ENCODE results near the gene FADS3.

Gene FADS3

DNA sequence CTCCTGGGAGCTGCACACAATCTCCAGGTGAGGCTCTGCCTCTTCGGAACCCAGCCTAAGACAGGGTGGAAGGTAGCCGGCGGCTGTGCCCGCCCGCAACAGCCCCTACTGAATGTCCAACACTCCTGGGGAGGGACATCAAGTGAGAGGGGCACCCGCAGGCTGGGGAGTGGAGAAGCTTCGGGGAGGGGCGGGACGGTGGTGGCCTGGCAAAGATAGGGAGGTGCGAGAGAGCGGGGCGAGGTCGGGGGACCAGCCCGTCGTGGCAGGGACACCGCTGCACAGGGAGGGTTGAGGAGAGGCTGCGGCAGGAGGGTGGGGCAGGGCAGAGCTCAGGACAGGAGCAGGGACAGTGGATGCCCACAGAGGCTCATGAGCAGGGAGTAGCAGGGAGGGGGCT is 8.9 kb upstream of the FADS3 start:
- no peaks in the 10 kb centered on the region for H3K9me3 ChIP-seq (ENCODE audit: low read length)
- peaks cover 5% of the 10 kb centered on the region for H3K4me1 ChIP-seq (ENCODE audit: insufficient read depth, low read length)
- no peak overlapping the region for H3K4me3 ChIP-seq (ENCODE audit: low read length)
- no peak overlapping the region for H2AFZ ChIP-seq (ENCODE audit: low read depth, low read length)
- H3K36me3 ChIP-seq (ENCODE audit: insufficient read depth, low read length), result no peaks in the 10 kb centered on the region
- peaks cover 7% of the 10 kb centered on the region for H3K27me3 ChIP-seq (ENCODE audit: insufficient read depth, low read length)

DNA sequence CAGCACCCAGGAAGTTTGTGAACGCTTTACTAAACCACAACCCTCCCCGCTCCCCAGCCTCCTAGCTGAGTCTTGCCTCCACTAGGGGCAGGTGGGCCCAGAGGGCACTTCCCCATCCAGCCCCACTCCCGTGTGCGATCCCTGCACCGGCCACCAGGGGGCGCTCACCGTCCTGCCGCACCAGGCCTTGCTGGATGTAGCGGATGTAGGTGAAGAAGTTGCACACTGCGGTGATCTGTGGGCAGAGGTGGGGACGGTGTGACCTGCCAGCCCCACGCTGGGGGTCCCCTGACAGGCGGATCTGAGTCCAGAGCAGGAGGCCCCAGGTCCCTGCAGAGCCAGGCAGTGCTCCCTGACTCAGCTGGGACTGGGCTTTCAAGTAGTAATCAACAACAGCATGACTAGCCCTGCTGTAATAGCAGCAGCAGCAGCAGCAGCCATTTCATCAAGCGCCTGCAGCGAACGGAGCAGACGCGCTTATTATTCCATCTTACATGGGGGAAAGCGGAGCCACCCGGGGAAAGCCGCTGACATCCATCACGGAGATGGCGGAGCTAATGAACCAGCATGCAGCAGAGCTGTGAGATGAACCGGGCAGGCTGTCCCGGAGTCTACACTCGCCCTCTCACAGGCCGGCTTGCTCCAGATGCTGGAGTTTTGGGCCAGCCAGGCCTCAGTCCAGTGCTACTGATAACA is 7.9 kb upstream of the FADS3 start:
- H3K36me3 ChIP-seq (ENCODE audit: insufficient read depth, low read length), result no peaks in the 10 kb centered on the region
- no peak overlapping the region for H2AFZ ChIP-seq (ENCODE audit: low read depth, low read length)
- H3K27me3 ChIP-seq (ENCODE audit: insufficient read depth, low read length), result peaks cover 7% of the 10 kb centered on the region
- H3K4me1 ChIP-seq (ENCODE audit: insufficient read depth, low read length), result peaks cover under 1% of the 10 kb centered on the region
- no peaks in the 10 kb centered on the region for H3K9me3 ChIP-seq (ENCODE audit: low read length)
- no peak overlapping the region for H3K4me3 ChIP-seq (ENCODE audit: low read length)

DNA sequence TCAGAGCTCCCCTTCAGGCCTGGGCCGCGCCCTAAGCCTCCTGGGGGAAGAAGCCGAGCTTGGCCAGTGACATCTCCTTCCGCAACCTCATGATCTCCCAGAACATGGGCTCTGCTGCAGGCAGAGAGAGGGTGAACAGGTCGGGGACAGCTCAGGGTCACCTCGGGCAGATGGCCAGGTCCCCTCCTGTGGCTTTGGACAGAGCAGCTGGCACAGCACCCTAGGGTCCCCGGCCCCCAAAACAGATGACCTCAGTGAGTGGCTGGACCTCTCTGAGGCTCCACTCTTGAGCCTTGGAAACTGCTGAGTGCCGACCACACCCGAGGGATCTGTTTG is 6.9 kb upstream of the FADS3 start:
- Histone ChIP-seq H2AFZ (ENCODE audit: low read depth, low read length) (no peak overlapping the region), H3K27me3 (ENCODE audit: insufficient read depth, low read length) (peaks cover 7% of the 10 kb centered on the region), H3K36me3 (ENCODE audit: insufficient read depth, low read length) (no peaks in the 10 kb centered on the region), H3K9me3 (ENCODE audit: low read length) (no peaks in the 10 kb centered on the region), H3K4me1 (ENCODE audit: insufficient read depth, low read length) (no peaks in the 10 kb centered on the region), H3K4me3 (ENCODE audit: low read length) (no peak overlapping the region)

DNA sequence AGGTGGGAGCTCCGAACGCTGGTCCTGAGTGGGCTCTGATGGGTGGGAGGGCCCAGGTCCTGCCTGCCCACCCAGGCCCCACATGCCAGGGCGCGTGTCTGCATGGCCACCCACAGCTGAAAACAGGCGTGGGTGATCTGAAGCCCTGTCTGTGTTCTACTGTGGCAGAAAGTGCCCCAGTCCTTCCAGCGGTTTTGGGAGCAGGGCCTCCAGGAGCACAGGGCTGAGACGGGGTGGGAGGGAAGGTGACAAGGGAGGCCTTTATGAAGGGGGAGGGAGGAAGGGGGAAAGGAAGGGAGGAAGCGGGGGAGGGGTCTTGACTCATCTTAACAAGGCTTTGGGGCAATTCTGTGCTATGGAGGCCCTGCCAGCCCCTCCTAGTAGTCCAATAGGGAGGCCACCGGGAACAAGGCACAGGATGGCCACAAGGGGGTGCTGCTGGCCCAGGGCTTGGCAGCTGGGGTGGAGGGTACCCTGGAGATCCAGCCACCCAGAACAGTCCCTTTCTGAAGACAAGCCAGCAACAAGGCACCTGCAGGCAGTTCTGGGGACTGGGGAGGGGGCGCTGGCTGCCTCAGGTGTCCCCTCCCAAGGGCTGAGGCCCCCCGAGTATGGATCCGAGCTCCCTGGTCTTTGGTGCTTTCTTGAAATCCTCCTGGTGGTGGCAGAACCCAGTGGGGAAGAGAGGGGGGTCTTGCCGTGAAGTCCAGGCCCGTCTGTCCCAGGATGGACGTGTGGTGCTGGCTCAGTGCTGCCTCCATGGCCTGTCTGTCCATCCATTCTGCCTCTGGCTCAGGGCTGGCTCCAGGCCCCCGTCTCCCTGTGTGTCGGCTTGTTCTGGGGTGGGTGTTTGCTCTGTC is 6.3 kb upstream of the FADS3 start:
- H2AFZ ChIP-seq (ENCODE audit: low read depth, low read length), result no peak overlapping the region
- H3K4me3 ChIP-seq (ENCODE audit: low read length), result no peak overlapping the region
- H3K36me3 ChIP-seq (ENCODE audit: insufficient read depth, low read length), result no peaks in the 10 kb centered on the region
- H3K4me1 ChIP-seq (ENCODE audit: insufficient read depth, low read length), result no peaks in the 10 kb centered on the region
- H3K9me3 ChIP-seq (ENCODE audit: low read length), result no peaks in the 10 kb centered on the region
- H3K27me3 ChIP-seq (ENCODE audit: insufficient read depth, low read length), result peaks cover 10% of the 10 kb centered on the region

GRCh38 chr11:61896665-61897386 is 5.5 kb upstream of the FADS3 start:
- Histone ChIP-seq H3K27me3 (ENCODE audit: insufficient read depth, low read length) (peaks cover 13% of the 10 kb centered on the region), H3K4me3 (ENCODE audit: low read length) (no peak overlapping the region), H2AFZ (ENCODE audit: low read depth, low read length) (no peak overlapping the region), H3K4me1 (ENCODE audit: insufficient read depth, low read length) (no peaks in the 10 kb centered on the region), H3K36me3 (ENCODE audit: insufficient read depth, low read length) (no peaks in the 10 kb centered on the region), H3K9me3 (ENCODE audit: low read length) (no peaks in the 10 kb centered on the region)

- Histone ChIP-seq H3K9me3 (ENCODE audit: low read length) (no peaks in the 10 kb centered on the region), H3K27me3 (ENCODE audit: insufficient read depth, low read length) (peaks cover 17% of the 10 kb centered on the region), H2AFZ (ENCODE audit: low read depth, low read length) (no peak overlapping the region), H3K4me1 (ENCODE audit: insufficient read depth, low read length) (peaks cover 4% of the 10 kb centered on the region), H3K4me3 (ENCODE audit: low read length) (no peak overlapping the region), H3K36me3 (ENCODE audit: insufficient read depth, low read length) (no peaks in the 10 kb centered on the region)
Observed at GRCh38 chr11:61895718-61896059, 4.3 kb upstream of the FADS3 start.

GRCh38 chr11:61895046-61895717 is 3.8 kb upstream of the FADS3 start:
- peaks cover 8% of the 10 kb centered on the region for H3K4me1 ChIP-seq (ENCODE audit: insufficient read depth, low read length)
- H3K27me3 ChIP-seq (ENCODE audit: insufficient read depth, low read length), result peaks cover 17% of the 10 kb centered on the region
- H3K4me3 ChIP-seq (ENCODE audit: low read length), result no peak overlapping the region
- no peak overlapping the region for H2AFZ ChIP-seq (ENCODE audit: low read depth, low read length)
- no peaks in the 10 kb centered on the region for H3K36me3 ChIP-seq (ENCODE audit: insufficient read depth, low read length)
- no peaks in the 10 kb centered on the region for H3K9me3 ChIP-seq (ENCODE audit: low read length)

GRCh38 chr11:61893981-61894380 is 2.6 kb upstream of the FADS3 start:
- Histone ChIP-seq H3K27me3 (ENCODE audit: insufficient read depth, low read length) (peaks cover 17% of the 10 kb centered on the region), H3K9me3 (ENCODE audit: low read length) (no peaks in the 10 kb centered on the region), H3K4me3 (ENCODE audit: low read length) (no peak overlapping the region), H2AFZ (ENCODE audit: low read depth, low read length) (no peak overlapping the region), H3K36me3 (ENCODE audit: insufficient read depth, low read length) (no peaks in the 10 kb centered on the region), H3K4me1 (ENCODE audit: insufficient read depth, low read length) (peaks cover 9% of the 10 kb centered on the region)

- Histone ChIP-seq H3K27me3 (ENCODE audit: insufficient read depth, low read length) (peaks cover 17% of the 10 kb centered on the region), H2AFZ (ENCODE audit: low read depth, low read length) (peak overlapping the region; percentile 83), H3K36me3 (ENCODE audit: insufficient read depth, low read length) (no peaks in the 10 kb centered on the region), H3K9me3 (ENCODE audit: low read length) (no peaks in the 10 kb centered on the region), H3K4me3 (ENCODE audit: low read length) (peak overlapping the region; percentile 53), H3K4me1 (ENCODE audit: insufficient read depth, low read length) (peaks cover 9% of the 10 kb centered on the region)
Observed at GRCh38 chr11:61892085-61892370, 683 bp upstream of the FADS3 start.

DNA sequence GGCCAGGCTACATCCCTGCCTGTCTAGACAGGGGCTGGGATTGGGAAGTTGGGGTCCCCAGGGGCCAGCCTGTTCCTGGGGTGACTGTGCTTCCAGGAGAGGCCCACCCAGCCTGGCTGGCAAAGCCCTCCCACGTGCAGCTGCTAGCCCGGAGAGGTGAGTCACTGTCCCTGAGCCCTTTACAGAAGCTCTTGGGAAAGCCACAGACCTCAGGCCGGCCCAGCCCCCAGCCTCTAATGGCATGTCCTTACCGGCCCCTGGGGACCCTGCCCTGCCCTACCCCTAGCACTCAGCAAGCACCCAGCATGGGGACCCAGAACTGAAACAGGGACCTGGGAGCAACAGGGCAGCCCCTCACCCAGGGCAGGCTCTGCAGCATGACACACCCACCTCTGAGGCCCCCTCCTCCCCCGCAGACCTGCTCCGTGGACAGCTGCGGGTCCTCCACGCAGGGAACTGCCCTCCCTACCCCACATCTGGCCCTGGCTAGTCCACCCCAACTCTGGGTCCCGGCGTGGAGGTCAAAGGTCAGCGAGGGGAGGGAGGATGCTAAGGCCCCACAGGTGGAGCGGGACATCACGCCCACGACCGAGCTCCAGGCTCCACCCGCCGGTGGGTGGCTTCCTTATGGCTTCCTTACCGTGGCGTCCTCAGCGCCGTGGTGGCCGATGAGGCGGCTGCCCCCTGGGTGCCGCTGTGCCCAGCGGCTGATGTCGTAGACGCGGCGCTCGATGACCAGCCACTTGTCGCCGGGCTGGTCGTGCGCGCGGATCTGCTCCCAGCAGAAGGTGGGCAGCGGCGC is 615 bp downstream of the FADS3 start:
- peaks cover 4% of the 10 kb centered on the region for H3K9me3 ChIP-seq (ENCODE audit: low read length)
- H3K4me3 ChIP-seq (ENCODE audit: low read length), result peak overlapping the region; percentile 53
- H2AFZ ChIP-seq (ENCODE audit: low read depth, low read length), result peak overlapping the region; percentile 87
- H3K27me3 ChIP-seq (ENCODE audit: insufficient read depth, low read length), result peaks cover 15% of the 10 kb centered on the region
- peaks cover 9% of the 10 kb centered on the region for H3K4me1 ChIP-seq (ENCODE audit: insufficient read depth, low read length)
- H3K36me3 ChIP-seq (ENCODE audit: insufficient read depth, low read length), result no peaks in the 10 kb centered on the region

DNA sequence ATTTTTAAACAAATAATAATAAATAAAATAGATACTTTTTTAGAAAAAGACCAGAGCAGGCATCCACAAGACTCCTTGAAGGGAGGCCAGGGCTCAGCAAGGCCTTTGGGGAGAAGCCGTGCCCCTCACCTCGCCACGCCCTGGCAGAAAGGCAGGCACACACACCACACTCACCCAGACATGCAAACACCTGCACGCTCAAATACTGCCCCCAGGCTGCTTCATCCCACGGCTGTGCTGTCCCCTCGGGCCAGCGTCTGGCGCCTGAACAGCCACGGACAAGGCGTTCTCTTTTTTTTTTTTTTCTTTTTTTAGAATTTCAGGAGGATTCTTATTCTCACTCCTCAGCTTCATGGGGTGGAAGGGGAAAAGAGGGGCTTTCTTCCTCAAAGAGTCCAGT is 1.5 kb downstream of the FADS3 start:
- H3K27me3 ChIP-seq (ENCODE audit: insufficient read depth, low read length), result peaks cover 10% of the 10 kb centered on the region
- H3K4me3 ChIP-seq (ENCODE audit: low read length), result no peak overlapping the region
- H3K4me1 ChIP-seq (ENCODE audit: insufficient read depth, low read length), result peaks cover 9% of the 10 kb centered on the region
- H3K36me3 ChIP-seq (ENCODE audit: insufficient read depth, low read length), result no peaks in the 10 kb centered on the region
- H3K9me3 ChIP-seq (ENCODE audit: low read length), result peaks cover 4% of the 10 kb centered on the region
- H2AFZ ChIP-seq (ENCODE audit: low read depth, low read length), result no peak overlapping the region

DNA sequence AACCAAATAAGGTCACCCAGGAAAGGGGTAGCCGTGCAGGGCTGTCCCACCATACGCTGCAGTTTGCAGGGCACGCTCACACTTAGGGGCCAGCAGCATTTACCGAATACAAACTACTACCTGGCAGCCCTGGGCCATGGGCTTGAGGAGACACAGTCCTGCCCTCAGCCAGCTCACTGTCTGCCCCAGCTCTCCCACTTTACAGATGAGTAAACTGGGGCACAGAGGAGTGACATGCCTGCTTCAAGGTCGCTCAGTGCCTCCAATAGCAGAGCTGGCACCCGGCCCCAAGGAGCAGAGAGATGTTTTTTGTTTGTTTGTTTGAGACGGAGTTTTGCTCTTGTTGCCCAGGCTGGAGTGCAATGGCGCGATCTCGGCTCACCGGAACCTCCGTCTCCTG is 2.8 kb downstream of the FADS3 start:
- Histone ChIP-seq H2AFZ (ENCODE audit: low read depth, low read length) (no peak overlapping the region), H3K9me3 (ENCODE audit: low read length) (peaks cover 4% of the 10 kb centered on the region), H3K4me1 (ENCODE audit: insufficient read depth, low read length) (peaks cover 9% of the 10 kb centered on the region), H3K27me3 (ENCODE audit: insufficient read depth, low read length) (peaks cover 10% of the 10 kb centered on the region), H3K4me3 (ENCODE audit: low read length) (no peak overlapping the region), H3K36me3 (ENCODE audit: insufficient read depth, low read length) (no peaks in the 10 kb centered on the region)
